NCI-H82 (cell line): Measurements from ENCODE around the gene TCEANC2.
"Not testable (repeated sequence)": the region's sequence is repeated elsewhere in the genome, so short reads cannot be mapped to it uniquely, and the experiment has no call there.

Experiments
- DNase-seq: peaks from one replicate; lab custom pipeline; 2025; lab: John Stamatoyannopoulos, UW

TCEANC2 gene

GRCh38 chr1:54027848-54028247 is 25.6 kb upstream of the TCEANC2 start:
- no peak for DNase-seq

- no peak for DNase-seq
Observed at GRCh38 chr1:54028306-54029251, 24.8 kb upstream of the TCEANC2 start.

- DNase-seq = no peak
Observed at GRCh38 chr1:54037476-54037875, 15.9 kb upstream of the TCEANC2 start.

- no peak for DNase-seq
Observed at GRCh38 chr1:54041806-54042205, 11.6 kb upstream of the TCEANC2 start.

- DNase-seq = no peak
Observed at GRCh38 chr1:54045496-54045895, 7.9 kb upstream of the TCEANC2 start.

- DNase-seq = no peak
Observed at GRCh38 chr1:54046671-54047383, 6.6 kb upstream of the TCEANC2 start.

GRCh38 chr1:54047384-54048305 is 5.8 kb upstream of the TCEANC2 start:
- DNase-seq = no peak

- not testable (repeated sequence) for DNase-seq
Observed at GRCh38 chr1:54050435-54050834, 3.0 kb upstream of the TCEANC2 start.

GRCh38 chr1:54051933-54052430 is 1.4 kb upstream of the TCEANC2 start:
- DNase-seq = peak; percentile 34

GRCh38 chr1:54052431-54052933 is 926 bp upstream of the TCEANC2 start:
- peak; percentile 74 for DNase-seq

- peak; percentile 90 for DNase-seq
Observed at GRCh38 chr1:54053745-54054437, 483 bp downstream of the TCEANC2 start.

- peak; percentile 34 for DNase-seq
Observed at GRCh38 chr1:54054438-54054749, 986 bp downstream of the TCEANC2 start.

- DNase-seq = no peak
Observed at GRCh38 chr1:54064299-54064698, 10.9 kb downstream of the TCEANC2 start.

- peak; percentile 97 for DNase-seq
Observed at GRCh38 chr1:54069791-54070170, 16.4 kb downstream of the TCEANC2 start.

- peak; percentile 96 for DNase-seq
Observed at GRCh38 chr1:54070171-54070837, 16.9 kb downstream of the TCEANC2 start.

GRCh38 chr1:54077359-54077758 is 24.0 kb downstream of the TCEANC2 start:
- DNase-seq = no peak

GRCh38 chr1:54080598-54081049 is 27.2 kb downstream of the TCEANC2 start:
- DNase-seq = no peak

- peak; percentile 90 for DNase-seq
Observed at GRCh38 chr1:54081306-54082270, 28.2 kb downstream of the TCEANC2 start.

GRCh38 chr1:54084794-54085193 is 31.4 kb downstream of the TCEANC2 start:
- no peak for DNase-seq
